ENCODE measurements around the gene GRM4.
A peak's percentile ranks its signal among the peaks of the same experiment; 100 is the strongest.

GRM4 gene

GRCh38 chr6:34064675-34065074 lies 81.2 kb downstream of the GRM4 start:
- H3K36me3 ChIP-seq (ENCODE audit: insufficient read depth, low read length) = no peaks in the 10 kb centered on the region
- no peaks in the 10 kb centered on the region for H4K20me1 ChIP-seq (ENCODE audit: insufficient read depth, low read length)
- no peak overlapping the region for H2AFZ ChIP-seq (ENCODE audit: low read length)
- peaks cover 7% of the 10 kb centered on the region for H3K27me3 ChIP-seq (ENCODE audit: insufficient read depth, low read length)
- H3K4me1 ChIP-seq (ENCODE audit: insufficient read depth, low read length, severe bottlenecking) = no peaks in the 10 kb centered on the region
- TF ChIP-seq CTCF (IDR thresholded peaks at IDR 0.05; ENCODE audit: low read length) (no peak), EZH2 (IDR thresholded peaks at IDR 0.05; ENCODE audit: borderline replicate concordance, low read length) (no peak)
- no peaks in the 10 kb centered on the region for H3K9me2 ChIP-seq (ENCODE audit: low read depth, low read length)
- H3K4me3 ChIP-seq (ENCODE audit: low read depth, low read length, poor library complexity, severe bottlenecking) = no peak overlapping the region
- H3K79me2 ChIP-seq (ENCODE audit: insufficient read depth, low read length) = no peaks in the 10 kb centered on the region
- H3K4me2 ChIP-seq (ENCODE audit: low read length) = no peak overlapping the region
- H3K27ac ChIP-seq (ENCODE audit: low read depth, low read length, poor library complexity, severe bottlenecking) = no peak overlapping the region
- H3K9me3 ChIP-seq (ENCODE audit: low read length) = no peaks in the 10 kb centered on the region
- H3F3A ChIP-seq (ENCODE audit: insufficient read depth, low read length) = no peaks in the 10 kb centered on the region
- H3K9ac ChIP-seq (ENCODE audit: low read length) = no peak overlapping the region

GRCh38 chr6:34063651-34064050 lies 82.2 kb downstream of the GRM4 start:
- H3K27ac ChIP-seq (ENCODE audit: low read depth, low read length, poor library complexity, severe bottlenecking) = no peak overlapping the region
- H3K4me1 ChIP-seq (ENCODE audit: insufficient read depth, low read length, severe bottlenecking) = no peaks in the 10 kb centered on the region
- no peaks in the 10 kb centered on the region for H3K9me3 ChIP-seq (ENCODE audit: low read length)
- no peaks in the 10 kb centered on the region for H3F3A ChIP-seq (ENCODE audit: insufficient read depth, low read length)
- H3K9me2 ChIP-seq (ENCODE audit: low read depth, low read length) = no peaks in the 10 kb centered on the region
- H3K4me3 ChIP-seq (ENCODE audit: low read depth, low read length, poor library complexity, severe bottlenecking) = no peak overlapping the region
- peaks cover 7% of the 10 kb centered on the region for H3K27me3 ChIP-seq (ENCODE audit: insufficient read depth, low read length)
- TF ChIP-seq CTCF (IDR thresholded peaks at IDR 0.05; ENCODE audit: low read length) (no peak), EZH2 (IDR thresholded peaks at IDR 0.05; ENCODE audit: borderline replicate concordance, low read length) (no peak)
- no peaks in the 10 kb centered on the region for H4K20me1 ChIP-seq (ENCODE audit: insufficient read depth, low read length)
- no peak overlapping the region for H2AFZ ChIP-seq (ENCODE audit: low read length)
- no peak overlapping the region for H3K9ac ChIP-seq (ENCODE audit: low read length)
- H3K79me2 ChIP-seq (ENCODE audit: insufficient read depth, low read length) = no peaks in the 10 kb centered on the region
- no peaks in the 10 kb centered on the region for H3K36me3 ChIP-seq (ENCODE audit: insufficient read depth, low read length)
- H3K4me2 ChIP-seq (ENCODE audit: low read length) = no peak overlapping the region

- peak; percentile 24; the same call in 1 of the 2 replicates for TF ChIP-seq CTCF (IDR thresholded peaks at IDR 0.05; ENCODE audit: low read length)
- no peak for TF ChIP-seq EZH2 (IDR thresholded peaks at IDR 0.05; ENCODE audit: borderline replicate concordance, low read length)
- peaks cover 7% of the 10 kb centered on the region for H3K27me3 ChIP-seq (ENCODE audit: insufficient read depth, low read length)
These were observed 83.1 kb downstream of the GRM4 start for GRCh38 chr6:34062815-34063214.

More at GRCh38 chr6:34062815-34063214, 83.1 kb downstream of the GRM4 start:
- Histone ChIP-seq H3K9ac (ENCODE audit: low read length) (no peak overlapping the region), H3K27ac (ENCODE audit: low read depth, low read length, poor library complexity, severe bottlenecking) (no peak overlapping the region), H2AFZ (ENCODE audit: low read length) (no peak overlapping the region), H3K9me3 (ENCODE audit: low read length) (no peaks in the 10 kb centered on the region), H3K36me3 (ENCODE audit: insufficient read depth, low read length) (no peaks in the 10 kb centered on the region), H3K4me1 (ENCODE audit: insufficient read depth, low read length, severe bottlenecking) (no peaks in the 10 kb centered on the region), H3F3A (ENCODE audit: insufficient read depth, low read length) (no peaks in the 10 kb centered on the region), H3K4me2 (ENCODE audit: low read length) (no peak overlapping the region), H3K4me3 (ENCODE audit: low read depth, low read length, poor library complexity, severe bottlenecking) (no peak overlapping the region), H3K79me2 (ENCODE audit: insufficient read depth, low read length) (no peaks in the 10 kb centered on the region), H3K9me2 (ENCODE audit: low read depth, low read length) (no peaks in the 10 kb centered on the region), H4K20me1 (ENCODE audit: insufficient read depth, low read length) (no peaks in the 10 kb centered on the region)

Measured in OCI-LY1 (cell line).